Tibial nerve (tissue), 4 donors: Measurements from ENCODE around the gene E2F6. TPM values are rescaled to one million over a fixed set of nuclear protein-coding genes. Genes with fewer than 3 reads are reported as not detected.

Experiments
- DNase-seq, 2 donors: peaks; one replicate each; pipeline ENCODE4 v3.0.0-alpha.2; 2019; ENCODE audit warnings: low spot score in 2 of 2
- H3K27ac ChIP-seq, 4 donors: fragments of 200-600 bp; sonication (generic) in 3 of 4; one replicate each; pipeline ENCODE4 v1.5.1; 2017 to 2019; ENCODE audit warnings: mild to moderate bottlenecking in 1 of 4
- H3K27me3 ChIP-seq, 2 donors: fragments of 200-600 bp; sonication (generic) in 1 of 2; one replicate each; pipeline versions ENCODE4 v1.5.1 to v1.6.0; 2017 to 2019
- H3K36me3 ChIP-seq, 3 donors: fragments of 200-600 bp; sonication (generic); one replicate each; pipeline ENCODE4 v1.5.1; 2018 to 2019
- H3K4me1 ChIP-seq, 4 donors: fragments of 200-600 bp; sonication (generic) in 3 of 4; one replicate each; pipeline ENCODE4 v1.5.1; 2017 to 2019
- H3K4me3 ChIP-seq, 4 donors: fragments of 200-600 bp; sonication (generic) in 3 of 4; one replicate each; pipeline ENCODE4 v1.5.1; 2017 to 2019; ENCODE audit warnings: mild to moderate bottlenecking in 1 of 4, moderate library complexity in 1 of 4
- H3K9me3 ChIP-seq, 4 donors: fragments of 200-600 bp; sonication (generic) in 3 of 4; one replicate each; pipeline ENCODE4 v1.5.1; 2017 to 2019
- EP300 ChIP-seq, 2 donors: sonication (generic); formaldehyde crosslinking; IDR thresholded peaks; one replicate each; pipeline ENCODE4 v1.6.1; 2017; ENCODE audit warnings: antibody characterized with exemption in 2 of 2, mild to moderate bottlenecking in 1 of 2
- POLR2A ChIP-seq, 2 donors: fragments of 450-650 bp; IDR thresholded peaks; one replicate each; pipeline ENCODE4 v1.6.1; 2017; ENCODE audit warnings: antibody characterized with exemption in 2 of 2, mild to moderate bottlenecking in 2 of 2, moderate library complexity in 2 of 2
- WGBS, 2 donors: methylation state at CpG; one replicate each; pipeline ENCODE4 v1.1.5; 2018; 5-methylcytosine and 5-hydroxymethylcytosine counted together
- total RNA-seq, 4 donors: library from RNA; depleted of rRNA; stranded (reverse); fragments of >200 nt; gene quantifications; one replicate each; pipeline ENCODE4 v1.1.0, GENCODE V29; 2016
- TF ChIP-seq, protein P1 (sequence below), 5 experiments: fragments of 200-600 bp in 3 of 5; fragments of 450-650 bp in 2 of 5; sonication (generic) in 3 of 5; IDR thresholded peaks; one replicate each; pipeline ENCODE4 v1.5.1; 2016 to 2019; ENCODE audit warnings: antibody characterized with exemption in 5 of 5, mild to moderate bottlenecking in 3 of 5, moderate library complexity in 2 of 5

The E2F6 gene
- total RNA-seq, 4 donors from 2014 or later = 10.9 to 16.5 (median 13.8) TPM

DNA sequence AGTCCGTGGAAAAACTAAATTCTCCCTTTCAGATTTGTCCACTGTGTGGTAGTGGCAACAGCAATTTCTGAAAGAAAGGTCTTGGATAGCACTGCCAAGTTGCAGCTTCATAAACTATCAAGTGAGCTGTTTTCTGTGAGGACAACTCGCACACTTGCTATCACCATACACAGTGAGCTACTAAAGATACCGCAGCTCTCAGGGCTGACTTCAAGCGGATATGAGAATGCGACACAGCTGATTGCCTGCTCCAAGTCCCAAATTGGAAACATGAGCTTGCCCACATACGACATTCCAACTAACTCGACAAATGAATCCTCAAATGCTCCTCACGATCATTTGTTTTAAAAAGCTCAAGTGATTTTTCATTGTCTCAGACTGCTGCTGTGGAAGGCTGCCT, 46.2 kb downstream of the E2F6 start:
- no peaks in the 10 kb centered on the region for H3K36me3 ChIP-seq
- H3K27ac ChIP-seq = peak overlapping the region in 1 of 4 donors; percentile 73
- H3K27me3 ChIP-seq = no peaks in the 10 kb centered on the region
- 51 to 62% methylated on average over 8 of the region's 8 CpGs for WGBS, 2 donors
- DNase-seq = no peak
- TF ChIP-seq POLR2A (IDR thresholded peaks at IDR 0.05) = no peak
- TF ChIP-seq, protein P1, sequence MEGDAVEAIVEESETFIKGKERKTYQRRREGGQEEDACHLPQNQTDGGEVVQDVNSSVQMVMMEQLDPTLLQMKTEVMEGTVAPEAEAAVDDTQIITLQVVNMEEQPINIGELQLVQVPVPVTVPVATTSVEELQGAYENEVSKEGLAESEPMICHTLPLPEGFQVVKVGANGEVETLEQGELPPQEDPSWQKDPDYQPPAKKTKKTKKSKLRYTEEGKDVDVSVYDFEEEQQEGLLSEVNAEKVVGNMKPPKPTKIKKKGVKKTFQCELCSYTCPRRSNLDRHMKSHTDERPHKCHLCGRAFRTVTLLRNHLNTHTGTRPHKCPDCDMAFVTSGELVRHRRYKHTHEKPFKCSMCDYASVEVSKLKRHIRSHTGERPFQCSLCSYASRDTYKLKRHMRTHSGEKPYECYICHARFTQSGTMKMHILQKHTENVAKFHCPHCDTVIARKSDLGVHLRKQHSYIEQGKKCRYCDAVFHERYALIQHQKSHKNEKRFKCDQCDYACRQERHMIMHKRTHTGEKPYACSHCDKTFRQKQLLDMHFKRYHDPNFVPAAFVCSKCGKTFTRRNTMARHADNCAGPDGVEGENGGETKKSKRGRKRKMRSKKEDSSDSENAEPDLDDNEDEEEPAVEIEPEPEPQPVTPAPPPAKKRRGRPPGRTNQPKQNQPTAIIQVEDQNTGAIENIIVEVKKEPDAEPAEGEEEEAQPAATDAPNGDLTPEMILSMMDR (IDR thresholded peaks at IDR 0.05) = no peak
- no peak for TF ChIP-seq EP300 (IDR thresholded peaks at IDR 0.05)
- H3K4me1 ChIP-seq = no peaks in the 10 kb centered on the region
- H3K4me3 ChIP-seq = no peak overlapping the region
- H3K9me3 ChIP-seq = peaks cover 0 to 8% (median 2%) of the 10 kb centered on the region in 4 donors

DNA sequence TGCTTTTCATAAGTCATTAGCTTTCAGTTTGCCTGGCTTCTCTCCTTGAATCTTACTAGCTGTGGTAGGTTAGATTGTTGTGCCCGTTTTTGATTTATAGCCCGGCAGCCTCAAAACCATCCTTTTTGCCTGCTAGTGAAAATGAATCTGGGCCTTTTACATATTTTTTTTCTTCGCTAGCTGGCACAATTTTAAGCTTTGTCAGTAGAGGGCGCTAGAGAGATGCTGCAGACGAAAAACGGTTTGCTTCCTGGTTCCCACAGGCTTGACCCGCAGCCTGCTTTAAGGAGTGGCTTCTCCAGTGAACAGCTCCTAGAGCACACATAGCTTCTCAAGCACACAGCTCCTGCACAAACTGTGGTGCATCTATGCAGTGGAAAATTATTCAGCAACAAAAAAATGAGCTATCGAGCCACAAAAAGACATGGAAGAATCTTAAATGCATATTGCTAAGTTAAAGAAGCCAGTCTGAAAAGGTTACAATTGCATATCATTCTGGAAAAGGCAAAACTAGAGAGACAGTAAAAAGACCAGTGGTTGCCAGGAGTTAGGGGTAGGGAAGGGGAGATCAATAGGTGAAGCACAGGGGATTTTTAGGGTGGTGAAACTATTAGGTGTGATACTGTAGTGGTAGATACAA, 47.9 kb downstream of the E2F6 start:
- no peaks in the 10 kb centered on the region for H3K27me3 ChIP-seq
- no peaks in the 10 kb centered on the region for H3K4me1 ChIP-seq
- no peak for DNase-seq
- TF ChIP-seq, protein P1 (IDR thresholded peaks at IDR 0.05) = no peak
- TF ChIP-seq POLR2A (IDR thresholded peaks at IDR 0.05) (no peak), EP300 (IDR thresholded peaks at IDR 0.05) (no peak)
- no peak overlapping the region for H3K4me3 ChIP-seq
- H3K9me3 ChIP-seq = peaks cover 0 to 8% (median 2%) of the 10 kb centered on the region in 4 donors
- no peaks in the 10 kb centered on the region for H3K36me3 ChIP-seq
- H3K27ac ChIP-seq = no peak overlapping the region
- 59% methylated on average over 8 of the region's 8 CpGs for WGBS, 2 donors

- Histone ChIP-seq H3K4me1 (peaks cover 0 to 5% (median 0%) of the 10 kb centered on the region in 4 donors), H3K27me3 (no peaks in the 10 kb centered on the region), H3K4me3 (no peak overlapping the region), H3K36me3 (no peaks in the 10 kb centered on the region), H3K27ac (no peak overlapping the region), H3K9me3 (peaks cover 0 to 8% (median 2%) of the 10 kb centered on the region in 4 donors)
- WGBS, 2 donors = 89 to 97% methylated on average over 2 of the region's 2 CpGs
- DNase-seq = no peak
- TF ChIP-seq EP300 (IDR thresholded peaks at IDR 0.05) (no peak), POLR2A (IDR thresholded peaks at IDR 0.05) (no peak)
- TF ChIP-seq, protein P1 (IDR thresholded peaks at IDR 0.05) = no peak
Observed at GRCh38 chr2:11416931-11417330, 49.0 kb downstream of the E2F6 start.

GRCh38 chr2:11416186-11416585, 49.8 kb downstream of the E2F6 start:
- TF ChIP-seq POLR2A (IDR thresholded peaks at IDR 0.05) = no peak
- no peak for TF ChIP-seq EP300 (IDR thresholded peaks at IDR 0.05)
- TF ChIP-seq, protein P1 (IDR thresholded peaks at IDR 0.05) = no peak
- H3K27me3 ChIP-seq = no peaks in the 10 kb centered on the region
- H3K36me3 ChIP-seq = no peaks in the 10 kb centered on the region
- no peak for DNase-seq
- H3K27ac ChIP-seq = no peak overlapping the region
- H3K9me3 ChIP-seq = peaks cover 0 to 8% (median 2%) of the 10 kb centered on the region in 4 donors
- H3K4me1 ChIP-seq = peaks cover 0 to 9% (median 2%) of the 10 kb centered on the region in 4 donors
- WGBS, 2 donors = 97 to 98% methylated on average over 2 of the region's 2 CpGs
- no peak overlapping the region for H3K4me3 ChIP-seq

DNA sequence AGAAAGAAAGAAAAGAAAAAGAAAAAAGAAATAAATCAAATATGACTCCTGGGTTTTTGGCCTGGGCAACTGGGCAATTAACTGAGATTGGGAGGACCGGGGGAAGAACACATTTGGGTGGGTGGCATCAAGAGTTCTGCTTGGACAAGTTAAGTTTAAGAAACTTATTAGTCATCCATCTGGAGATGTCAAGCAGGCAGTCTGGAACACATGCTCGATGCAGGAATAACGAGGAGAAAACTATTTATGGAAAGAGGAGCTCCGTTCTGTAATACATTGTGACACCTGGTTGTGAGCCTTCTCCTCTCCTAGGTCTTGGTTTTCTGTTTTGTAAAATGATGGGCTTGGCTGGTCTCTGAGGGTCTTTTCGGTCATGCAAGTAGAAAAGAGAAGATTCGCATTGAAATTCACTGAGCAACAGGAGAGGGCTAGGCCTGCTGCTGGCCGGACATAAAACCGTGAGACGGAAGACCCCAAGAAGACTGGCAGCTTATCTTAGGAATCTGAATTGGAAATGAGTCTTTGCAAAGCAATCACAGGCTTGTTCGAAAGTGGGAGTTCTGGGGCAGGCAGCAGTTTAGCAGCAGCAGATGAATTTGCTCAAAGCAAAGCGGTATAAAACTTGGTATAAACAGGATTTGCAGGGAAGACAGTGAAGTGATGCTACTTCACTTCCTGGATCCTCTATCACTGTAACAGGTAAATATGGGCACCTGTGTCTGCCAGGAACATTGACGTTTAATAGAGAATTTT, 51.4 kb downstream of the E2F6 start:
- Histone ChIP-seq H3K9me3 (peaks cover 0 to 8% (median 2%) of the 10 kb centered on the region in 4 donors), H3K4me1 (peaks cover 0 to 9% (median 2%) of the 10 kb centered on the region in 4 donors), H3K4me3 (no peak overlapping the region), H3K36me3 (no peaks in the 10 kb centered on the region), H3K27ac (no peak overlapping the region), H3K27me3 (no peaks in the 10 kb centered on the region)
- TF ChIP-seq POLR2A (IDR thresholded peaks at IDR 0.05) (no peak), EP300 (IDR thresholded peaks at IDR 0.05) (no peak)
- TF ChIP-seq, protein P1 (IDR thresholded peaks at IDR 0.05) = no peak
- no peak for DNase-seq
- WGBS, 2 donors = 89 to 90% methylated on average over 12 of the region's 12 CpGs
